Stimulated activated CD4-positive, alpha-beta T cell treated with anti-CD3 and anti-CD28 coated beads, Interleukin-2, amount 100 ng/mL, for 4 hours (primary cell): ENCODE results near the gene ATP5PD.
"Not testable (repeated sequence)": the region's sequence is repeated elsewhere in the genome, so short reads cannot be mapped to it uniquely, and the experiment has no call there.

Experiments used
- DNase-seq: peaks from one replicate; pipeline ENCODE4 v3.0.0-alpha.2; 2020; ENCODE audit warnings: low read depth

ATP5PD gene

GRCh38 chr17:75020331-75021110 lies 26.2 kb downstream of the ATP5PD start:
- no peak for DNase-seq

- no peak for DNase-seq
Observed at GRCh38 chr17:75019710-75020109, 27.1 kb downstream of the ATP5PD start.

GRCh38 chr17:75019146-75019545 lies 27.6 kb downstream of the ATP5PD start:
- DNase-seq: no peak

- DNase-seq: no peak
Observed at GRCh38 chr17:75013092-75013559, 33.6 kb downstream of the ATP5PD start.

GRCh38 chr17:75012346-75013091 lies 34.2 kb downstream of the ATP5PD start, which contains the start of gene MRPL58:
MRPL58 (plus strand) TSS chr17:75012670; CDS start chr17:75012687, 17 bp downstream.
- peak; percentile 70 for DNase-seq

- DNase-seq: no peak
Observed at GRCh38 chr17:75012096-75012345, 34.7 kb downstream of the ATP5PD start.

GRCh38 chr17:75011401-75012095 lies 35.2 kb downstream of the ATP5PD start:
- no peak for DNase-seq

- DNase-seq: no peak
Observed at GRCh38 chr17:75010683-75011400, 35.9 kb downstream of the ATP5PD start.

GRCh38 chr17:75009139-75009724 lies 37.5 kb downstream of the ATP5PD start:
- DNase-seq: no peak

- no peak for DNase-seq
Observed at GRCh38 chr17:75008373-75008772, 38.4 kb downstream of the ATP5PD start.

GRCh38 chr17:75006653-75007052 lies 40.1 kb downstream of the ATP5PD start:
- no peak for DNase-seq

- DNase-seq: not testable (repeated sequence)
Observed at GRCh38 chr17:75006084-75006483, 40.7 kb downstream of the ATP5PD start.

- DNase-seq: no peak
Observed at GRCh38 chr17:75005291-75005690, 41.5 kb downstream of the ATP5PD start.

- no peak for DNase-seq
Observed at GRCh38 chr17:75004371-75004770, 42.4 kb downstream of the ATP5PD start.

GRCh38 chr17:75003957-75004355 lies 42.8 kb downstream of the ATP5PD start:
- no peak for DNase-seq

GRCh38 chr17:75003070-75003956 lies 43.5 kb downstream of the ATP5PD start:
- no peak for DNase-seq

GRCh38 chr17:75001915-75002843 lies 44.6 kb downstream of the ATP5PD start:
- DNase-seq: no peak

GRCh38 chr17:74999523-74999922 lies 47.2 kb downstream of the ATP5PD start:
- no peak for DNase-seq

- DNase-seq: no peak
Observed at GRCh38 chr17:74998783-74999182, 48.0 kb downstream of the ATP5PD start.

- no peak for DNase-seq
Observed at GRCh38 chr17:74995847-74996246, 50.9 kb downstream of the ATP5PD start.
